Effector CD4-positive, alpha-beta T cell (primary cell): Measurements from ENCODE around the gene PLEKHM1.

Experiments used
- DNase-seq: peaks from one replicate; pipeline ENCODE4 v3.0.0-alpha.2; 2020

Gene PLEKHM1

DNA sequence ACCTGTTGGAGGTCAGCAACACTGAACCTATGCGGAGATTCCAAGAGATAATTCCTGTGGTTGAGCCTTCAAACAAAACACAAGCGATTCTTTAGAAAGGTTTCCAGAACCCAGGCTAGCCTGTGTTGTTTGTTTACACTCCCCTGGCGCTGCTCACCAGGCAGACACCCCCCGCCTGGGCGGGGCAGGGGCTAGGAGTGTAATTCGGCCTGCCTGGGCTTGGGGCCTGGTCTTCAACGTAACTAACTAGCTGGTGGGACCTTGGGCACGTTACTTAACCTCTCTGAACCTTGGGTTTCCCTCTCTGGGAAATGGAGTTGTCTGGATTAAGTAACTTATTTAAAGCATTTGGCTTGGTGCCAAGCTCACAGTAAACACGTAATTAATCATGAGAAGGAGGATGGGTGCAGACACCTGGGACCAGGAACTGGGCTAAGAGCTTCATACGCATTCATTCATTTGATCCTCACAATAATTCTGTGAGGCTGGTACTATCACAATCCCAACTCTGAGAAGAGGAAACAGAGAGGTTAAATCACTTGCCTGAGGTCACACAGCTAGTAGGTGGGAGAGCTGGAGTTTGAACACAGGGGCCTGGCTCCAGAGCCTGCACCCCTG is 50.3 kb downstream of the PLEKHM1 start:
- no peak for DNase-seq

DNA sequence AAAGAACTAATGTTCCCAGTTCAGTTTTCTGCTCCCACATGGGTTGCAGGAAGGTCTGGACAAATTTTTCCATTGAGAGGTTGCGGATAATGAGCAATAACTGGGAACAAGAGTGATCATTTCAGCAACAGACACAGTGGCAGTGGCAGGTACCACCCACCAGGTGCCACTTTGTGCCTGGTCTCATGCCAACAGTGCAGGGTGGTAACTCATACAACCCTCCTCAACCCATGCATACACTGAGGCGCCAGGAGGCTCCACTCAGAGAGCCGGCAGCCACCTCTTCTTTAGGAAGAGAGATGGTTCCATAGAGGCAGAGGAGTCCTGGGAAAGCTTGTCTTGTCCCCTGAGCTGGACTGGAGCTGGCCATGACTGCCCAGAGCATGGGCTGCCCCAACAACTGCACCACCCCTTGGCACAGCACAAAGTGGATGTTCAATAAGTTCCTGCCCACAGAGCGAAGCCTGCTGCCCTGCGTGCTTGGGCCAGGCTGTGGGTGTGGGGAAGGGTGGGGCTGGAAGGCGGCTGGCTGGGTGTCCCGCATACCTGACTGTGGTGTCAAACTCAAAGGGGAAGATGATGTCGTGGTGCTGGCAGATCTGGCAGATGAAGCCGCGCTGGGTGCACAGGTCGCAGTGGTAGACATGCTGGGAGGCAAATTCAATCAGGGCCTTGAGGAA is 51.5 kb downstream of the PLEKHM1 start:
- no peak for DNase-seq

DNA sequence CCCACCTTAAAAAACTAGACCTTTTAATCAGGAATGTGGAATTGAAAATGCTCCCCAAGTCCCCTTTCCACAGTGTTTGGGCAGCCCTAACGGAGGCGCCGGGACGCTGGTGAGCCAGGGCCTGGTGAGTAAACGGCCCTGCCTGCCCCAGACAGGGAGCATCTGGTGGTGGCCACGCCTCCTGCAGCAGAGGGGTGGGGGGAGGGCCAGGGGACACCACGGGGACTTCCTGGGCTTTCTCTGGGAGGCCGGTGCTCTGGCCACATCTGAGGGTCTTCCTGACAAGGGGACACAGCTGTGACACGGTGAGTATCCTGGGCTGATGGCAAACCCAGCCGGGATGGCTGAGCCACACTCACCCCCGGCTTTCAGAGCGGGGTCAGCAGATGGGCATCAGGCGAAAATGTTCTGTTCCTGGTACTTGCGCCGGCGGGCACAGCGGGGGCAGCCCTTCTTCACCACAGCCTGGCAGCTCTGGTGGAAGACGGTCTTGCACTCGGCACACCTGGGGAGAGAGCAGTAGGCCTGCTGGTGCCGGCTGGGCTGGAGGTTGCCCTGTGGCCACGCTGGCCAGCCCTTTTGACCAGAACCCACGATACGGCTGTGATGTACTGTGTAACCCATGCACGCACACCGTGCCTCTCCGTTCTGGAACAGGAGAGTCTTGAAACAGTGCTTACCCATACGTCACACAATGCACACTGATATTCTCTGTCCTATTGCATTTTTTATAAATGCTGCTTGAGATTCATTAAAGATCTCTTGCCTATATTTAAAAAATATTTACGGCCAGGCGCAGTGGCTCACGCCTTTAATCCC is 52.8 kb downstream of the PLEKHM1 start:
- no peak for DNase-seq

DNA sequence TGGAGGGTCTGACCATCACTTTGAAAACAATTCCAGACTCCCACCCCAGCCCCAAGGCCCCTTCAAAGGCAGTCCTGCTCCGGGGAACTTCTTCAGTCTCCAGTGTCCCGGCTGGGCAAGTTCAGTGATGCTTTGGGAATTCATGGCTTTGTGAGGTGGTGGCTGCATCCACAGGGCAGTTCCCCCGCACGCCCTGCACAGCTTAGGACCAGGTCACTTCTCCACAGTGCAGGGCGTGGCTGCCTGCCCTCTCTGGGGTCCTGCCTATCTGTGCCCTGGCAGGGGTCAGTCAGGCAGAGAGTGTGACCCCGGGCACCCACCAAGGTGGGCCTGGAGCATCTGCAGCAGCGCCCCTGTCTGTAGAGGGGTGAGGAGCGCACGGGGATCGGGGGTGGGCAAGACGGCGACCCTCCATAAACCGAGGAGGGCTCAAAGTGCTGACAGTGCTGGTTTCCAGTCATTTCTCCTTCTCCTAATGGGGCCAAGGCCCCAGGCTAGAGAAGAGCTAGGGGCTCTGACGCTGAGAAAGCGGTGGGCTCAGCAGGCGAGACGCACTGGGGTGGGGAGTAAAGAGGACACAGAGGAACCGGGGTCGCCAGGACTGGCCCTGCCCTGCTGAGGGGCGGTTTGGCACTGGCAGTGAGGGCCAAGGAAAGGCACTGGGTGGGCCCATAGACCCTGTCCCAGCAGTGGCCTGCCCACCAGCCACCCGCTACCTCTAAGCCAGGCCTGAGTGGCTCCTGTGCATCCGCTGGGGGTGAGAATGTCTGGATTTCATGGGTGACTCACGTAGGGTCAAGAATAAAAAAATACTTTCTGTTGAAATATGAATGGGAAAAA is 53.7 kb downstream of the PLEKHM1 start:
- DNase-seq = no peak

DNA sequence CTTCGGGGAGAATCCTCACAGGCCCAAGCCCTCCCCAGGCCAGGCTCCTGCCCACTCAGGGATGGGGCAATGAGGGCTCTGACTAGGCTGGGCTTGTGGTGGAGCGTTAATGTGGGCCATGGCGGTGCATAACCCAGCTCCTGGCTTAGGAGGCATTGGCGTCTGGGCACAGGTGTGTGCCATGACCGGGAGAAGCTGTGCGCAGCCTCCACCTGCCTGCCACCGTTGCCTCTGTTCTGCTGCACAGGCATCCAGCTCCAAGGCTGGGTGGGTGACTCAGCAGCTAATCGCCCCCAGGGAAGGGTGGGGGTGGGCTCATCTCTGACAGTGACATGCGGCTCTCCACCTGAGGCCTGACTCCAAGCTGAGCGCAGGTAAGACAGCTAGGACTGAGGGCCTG is 54.4 kb downstream of the PLEKHM1 start:
- no peak for DNase-seq

DNA sequence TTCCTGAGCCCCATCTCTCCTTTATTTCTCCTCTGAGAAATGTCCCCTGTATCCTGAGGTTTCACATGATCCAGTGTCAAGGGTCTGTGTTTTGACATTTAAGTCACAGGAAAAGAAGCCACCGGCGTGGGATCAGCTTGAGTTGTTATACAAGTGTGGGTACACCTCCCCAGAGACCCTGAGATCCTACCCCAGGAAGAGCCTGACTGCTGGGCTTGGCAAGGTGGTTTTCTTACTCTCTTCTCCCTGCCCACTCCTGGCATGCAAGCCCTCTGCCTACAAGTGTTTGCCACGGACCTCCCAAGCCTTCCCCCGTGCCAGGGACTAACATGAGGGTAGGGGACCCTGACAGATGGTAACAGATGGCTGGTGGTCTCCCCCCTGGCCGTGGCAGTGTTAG is 55.0 kb downstream of the PLEKHM1 start:
- DNase-seq = no peak

DNA sequence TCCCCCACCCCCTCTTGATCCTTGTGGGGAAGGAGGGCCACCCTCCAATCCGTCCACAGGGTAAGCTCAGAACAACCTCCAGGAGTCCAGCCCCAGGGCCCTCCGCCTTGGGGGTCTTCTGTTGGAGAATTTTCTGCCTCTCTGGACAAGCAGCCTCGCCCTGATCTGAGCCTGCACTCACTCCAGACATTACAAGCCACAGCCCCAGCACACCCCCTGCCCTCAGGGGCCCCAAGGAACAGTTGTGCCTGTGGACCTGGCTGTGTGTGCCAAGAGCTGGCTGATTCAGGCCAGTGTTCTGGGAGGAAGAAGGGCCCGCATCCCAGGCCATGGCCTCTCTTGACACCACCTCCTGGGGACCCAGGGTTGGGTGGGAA is 57.4 kb downstream of the PLEKHM1 start:
- no peak for DNase-seq

DNA sequence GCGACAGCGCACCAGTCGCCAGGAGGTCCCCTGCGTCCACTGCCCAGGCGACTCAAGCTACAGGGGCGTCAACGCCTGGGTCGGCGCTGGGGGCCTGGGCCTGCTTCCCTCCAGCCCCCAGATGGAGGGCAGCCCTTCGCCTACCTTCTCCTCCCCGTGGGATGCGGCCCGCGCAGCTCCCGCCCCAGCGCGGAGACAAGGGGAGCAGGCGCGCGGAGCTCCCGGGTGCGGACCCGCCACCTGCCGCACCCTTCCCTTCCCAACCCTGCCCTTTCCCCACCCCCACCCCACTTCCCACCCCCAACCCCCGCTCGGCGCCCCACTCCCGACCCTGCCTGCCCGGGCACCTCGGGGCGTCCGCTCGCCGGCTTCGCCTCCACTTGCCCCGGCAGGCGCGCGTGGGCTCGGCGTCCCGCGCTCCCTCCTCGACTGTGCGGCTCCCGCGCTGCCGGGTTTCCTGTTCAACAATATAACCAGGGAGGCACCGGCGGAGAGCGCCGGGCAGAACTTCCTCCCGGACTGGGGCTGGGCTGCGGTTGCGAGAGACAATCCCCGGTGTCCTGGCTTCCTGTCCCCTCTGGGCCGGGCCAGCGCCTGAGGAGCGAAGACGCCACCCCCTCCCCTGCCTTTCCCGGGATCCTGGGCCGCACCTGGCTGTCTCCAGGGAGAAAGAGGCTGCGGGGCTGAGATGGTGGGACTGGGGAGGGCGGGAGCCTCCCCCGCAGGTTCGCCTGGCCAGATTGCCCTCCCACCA is 57.9 kb downstream of the PLEKHM1 start, which contains the start of gene ARHGAP27:
Gene ARHGAP27 (minus strand): TSS at position 466 of the 754 bp plus-strand sequence. CDS start 2,591 bp downstream, outside the sequence.
- no peak for DNase-seq

DNA sequence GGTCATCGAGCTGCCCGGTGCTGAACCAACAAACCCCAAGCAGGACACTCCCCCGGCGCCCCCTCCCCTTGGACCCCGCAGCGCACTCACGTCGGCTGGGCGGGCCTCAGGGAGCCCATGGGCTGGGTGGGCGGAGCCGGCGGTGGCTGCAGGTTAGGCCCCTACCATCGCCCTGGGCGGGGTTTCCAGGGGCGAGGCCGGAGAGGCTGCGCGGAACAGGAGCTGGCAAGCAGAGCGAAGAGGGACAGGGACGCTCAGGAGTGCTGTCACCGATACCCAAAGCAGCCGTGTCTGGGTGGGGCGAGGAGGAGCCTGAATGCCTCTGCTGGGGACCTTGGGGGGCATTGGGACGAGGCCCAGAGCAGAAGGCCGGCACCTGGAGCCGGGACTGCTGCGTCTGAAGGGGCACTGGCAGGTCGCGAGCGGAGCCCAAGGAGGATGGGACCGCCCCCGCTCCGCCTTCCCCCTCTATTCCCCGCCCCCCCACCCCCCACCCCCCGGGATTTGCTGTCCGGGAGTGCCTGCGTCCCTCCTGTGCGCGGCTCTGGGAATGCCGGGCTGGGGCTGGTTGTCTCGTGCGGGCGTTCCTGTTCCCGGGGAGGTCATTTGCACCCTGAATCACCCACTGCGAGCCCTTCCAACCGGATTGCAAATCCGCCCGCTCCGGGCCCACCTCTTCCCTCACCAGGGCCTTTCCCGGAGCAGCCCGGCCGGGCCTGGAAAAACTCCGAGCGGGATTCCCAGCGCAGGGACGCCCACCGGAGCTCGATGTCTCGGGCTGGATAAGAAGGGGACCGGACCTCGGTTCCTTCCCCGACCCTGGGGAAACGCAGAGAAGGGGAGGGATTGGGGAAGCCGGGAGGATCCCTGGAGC is 58.8 kb downstream of the PLEKHM1 start:
- DNase-seq = peak; percentile 63

DNA sequence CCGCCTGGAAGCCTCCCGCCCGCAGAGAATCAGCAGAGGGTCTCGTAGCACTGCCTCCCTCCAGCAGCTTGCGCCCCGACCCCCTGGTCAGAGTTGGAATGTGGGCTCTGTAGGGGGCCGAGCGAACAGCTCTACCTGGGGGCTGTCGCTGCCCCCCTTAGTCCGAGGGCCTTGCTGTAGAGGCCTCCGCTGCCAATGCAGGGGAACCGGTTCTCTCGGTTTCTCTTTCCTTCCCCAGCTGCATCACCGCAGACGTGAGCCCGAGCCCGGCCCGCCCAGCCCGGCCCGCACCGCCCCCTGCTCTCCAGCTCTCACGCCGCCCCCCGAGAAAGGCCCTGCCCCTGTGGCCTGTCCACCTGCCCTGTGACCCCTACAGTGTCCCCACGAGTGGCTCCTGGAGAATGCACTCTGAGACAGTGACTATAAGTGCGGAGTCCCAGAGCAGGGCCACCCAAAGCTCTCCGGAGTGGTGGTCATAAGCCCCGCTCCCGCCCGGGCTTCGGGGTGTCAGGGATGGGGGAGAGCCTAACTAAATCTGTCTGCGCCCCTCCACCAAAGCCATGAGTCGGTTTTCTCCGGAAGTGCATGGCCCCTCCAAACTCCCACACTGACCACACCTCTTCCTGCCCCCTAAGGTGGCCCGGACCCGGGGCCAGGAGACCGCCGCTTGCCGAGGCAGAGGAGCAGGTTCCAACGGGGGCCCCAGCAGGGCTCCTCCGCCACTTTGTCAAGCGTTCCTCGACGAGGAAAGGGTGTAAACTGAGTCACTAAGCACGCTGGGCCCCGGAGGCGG is 59.6 kb downstream of the PLEKHM1 start:
- no peak for DNase-seq

DNA sequence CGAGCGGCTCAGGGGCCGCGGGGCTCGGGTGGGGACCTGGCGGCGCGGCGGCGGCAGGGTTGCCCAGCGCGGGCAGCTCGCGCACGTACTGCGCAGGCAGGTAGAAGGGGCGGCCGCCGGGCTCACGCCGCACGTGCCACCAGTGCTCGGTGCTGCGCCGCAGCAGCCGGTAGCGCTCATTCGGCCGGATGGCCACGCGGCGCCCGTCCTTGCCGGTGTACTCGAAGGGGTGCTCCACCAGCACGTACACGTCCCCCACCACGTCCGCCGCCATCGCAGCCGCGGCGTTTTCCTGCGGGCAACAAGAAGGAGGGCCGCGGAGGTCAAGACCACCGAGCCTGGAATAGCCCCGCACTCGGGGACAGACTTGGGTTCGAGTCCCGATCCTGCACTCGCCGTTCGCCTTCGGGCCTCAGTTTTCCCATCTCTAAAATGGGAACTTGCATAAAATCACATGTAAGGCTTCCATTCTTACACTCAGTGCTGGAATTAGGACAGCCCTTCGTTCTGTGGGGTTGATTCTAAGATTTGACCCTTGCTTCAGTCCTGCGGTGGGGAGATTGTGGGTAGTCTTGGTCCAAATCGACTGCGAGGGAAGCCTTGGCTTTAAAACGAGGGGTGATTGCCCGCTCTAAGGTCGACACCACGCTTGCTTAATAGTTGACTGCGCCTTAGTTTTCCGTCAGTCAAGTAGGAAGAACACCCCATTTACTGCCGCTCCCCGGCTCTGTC is 60.3 kb downstream of the PLEKHM1 start:
- DNase-seq = no peak

DNA sequence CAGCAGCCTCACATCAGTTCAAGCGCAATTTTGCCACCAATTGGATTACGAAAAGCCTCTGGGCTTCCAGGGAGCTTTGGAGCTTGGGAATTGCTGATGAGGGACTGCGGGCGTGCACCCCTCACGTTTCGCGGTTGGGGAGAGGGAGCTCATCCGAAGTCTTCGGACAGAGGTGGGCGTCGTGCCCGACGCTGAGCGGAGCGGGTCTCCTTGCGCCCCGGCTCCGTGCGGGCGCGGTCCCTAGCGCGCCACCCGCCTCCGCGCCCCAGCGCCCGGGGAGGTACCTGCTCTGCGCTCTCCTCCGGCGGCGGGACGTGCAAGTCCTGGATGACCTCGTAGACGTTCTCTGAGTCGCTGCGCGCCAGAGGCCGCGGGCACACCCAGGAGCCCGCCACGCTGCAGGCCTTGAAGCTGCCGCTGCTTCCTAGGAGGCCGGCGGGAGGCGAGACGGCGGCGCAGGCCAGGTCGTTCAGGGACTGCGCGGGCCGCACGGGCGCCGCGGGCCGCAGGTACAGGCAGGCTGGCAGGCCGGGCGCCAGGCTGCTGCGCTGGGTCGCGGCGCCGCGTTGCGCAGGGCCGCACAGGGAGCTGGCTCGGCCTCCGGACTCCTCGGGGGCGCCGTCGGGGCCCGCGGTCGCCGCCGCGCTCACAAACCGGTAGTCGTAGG is 61.0 kb downstream of the PLEKHM1 start:
- no peak for DNase-seq

DNA sequence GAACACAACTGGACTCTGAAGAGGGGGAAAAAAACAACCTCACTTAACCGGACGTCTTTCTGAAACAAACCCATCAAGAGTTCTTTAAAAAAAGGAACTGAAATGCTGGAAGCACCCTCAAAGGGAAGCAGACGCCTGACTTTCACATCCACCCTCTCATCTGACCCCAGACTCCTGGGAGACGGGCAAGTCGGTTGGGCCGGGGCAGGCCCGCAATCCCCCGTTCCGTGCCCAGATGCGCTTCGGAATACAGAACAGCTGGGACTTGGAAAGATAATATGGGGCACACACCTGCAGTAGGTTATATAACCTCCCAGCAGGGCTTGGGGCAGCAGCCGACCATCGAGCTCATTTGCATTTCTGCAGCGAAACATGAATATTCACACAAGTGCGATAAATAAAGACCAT is 61.6 kb downstream of the PLEKHM1 start:
- no peak for DNase-seq

DNA sequence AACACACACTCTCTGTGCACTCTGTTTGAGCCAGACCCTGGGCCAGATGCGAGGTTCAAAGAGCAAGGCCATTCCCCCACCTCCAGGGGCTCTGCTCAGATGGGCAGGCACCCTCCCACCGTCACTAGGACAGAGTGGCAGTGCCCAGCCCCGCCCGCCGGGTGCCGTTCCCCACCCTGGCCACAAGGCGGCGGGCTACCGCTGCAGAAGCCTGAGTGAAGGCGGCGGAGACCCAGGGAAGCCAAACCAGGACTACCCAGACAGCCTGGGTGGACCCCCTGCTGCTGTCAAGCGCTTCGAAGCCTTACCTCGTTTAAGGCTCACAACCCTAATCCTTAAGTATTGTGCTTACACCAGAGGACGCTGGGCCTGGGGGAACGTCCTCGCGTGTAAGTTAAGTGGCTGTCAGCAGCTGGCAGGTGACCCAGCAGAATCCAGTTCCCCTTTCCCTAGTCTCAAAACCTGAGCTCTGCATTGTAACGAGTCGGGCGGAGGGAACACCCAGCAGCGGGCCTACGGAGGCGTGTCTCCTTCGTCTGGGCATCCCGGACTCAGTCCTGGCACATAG is 62.4 kb downstream of the PLEKHM1 start:
- peak; percentile 70 for DNase-seq

DNA sequence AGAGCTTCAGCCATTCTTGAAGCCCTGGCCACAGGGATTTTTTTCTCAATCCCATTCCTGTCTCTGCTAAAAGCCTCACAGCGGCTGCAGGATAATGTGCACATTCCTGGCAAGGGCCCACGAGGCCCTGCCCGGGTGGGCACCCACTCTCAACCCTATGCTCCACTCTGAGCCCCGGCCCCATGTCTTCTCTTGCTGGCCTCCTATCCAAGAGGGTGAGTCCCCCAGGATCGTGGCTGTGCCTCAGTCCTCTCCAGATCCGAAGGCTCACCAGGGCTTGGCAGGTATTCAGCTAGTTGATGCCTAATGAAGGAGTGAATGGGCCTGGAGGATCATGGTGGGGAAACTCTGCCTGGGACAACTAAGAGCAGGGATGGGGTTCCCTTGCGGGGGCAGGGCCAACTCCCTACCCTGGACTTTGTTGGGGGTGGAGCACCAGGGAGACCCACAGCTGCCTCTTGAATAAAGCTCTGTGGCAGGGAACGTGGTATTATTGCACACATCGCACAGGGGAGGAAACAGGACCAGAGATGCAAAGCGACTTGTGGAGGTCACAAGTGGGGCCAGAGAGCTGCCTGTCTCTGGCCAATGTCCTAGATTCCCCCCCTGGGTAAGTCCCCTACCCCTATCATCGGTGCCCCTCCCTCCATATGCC is 63.2 kb downstream of the PLEKHM1 start:
- DNase-seq = no peak

DNA sequence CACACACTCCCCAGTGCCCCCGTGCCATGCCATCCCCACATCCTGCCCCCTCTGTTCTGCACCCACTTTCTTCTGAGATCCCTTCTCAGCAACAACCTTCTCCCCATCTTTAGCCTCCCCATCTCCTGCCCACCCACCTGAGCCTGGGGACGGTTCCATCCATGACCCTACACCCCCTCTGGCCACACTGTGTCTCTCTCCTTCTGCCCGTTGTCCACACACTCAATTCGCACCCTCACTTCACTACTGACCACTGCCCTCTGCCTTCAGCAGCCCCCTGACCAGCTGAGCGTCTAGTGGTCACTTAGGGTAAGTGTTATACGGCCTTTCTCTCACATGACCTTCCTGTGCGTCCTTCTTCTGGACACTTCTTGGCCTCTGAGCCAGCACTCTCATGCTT is 64.0 kb downstream of the PLEKHM1 start:
- DNase-seq = no peak

DNA sequence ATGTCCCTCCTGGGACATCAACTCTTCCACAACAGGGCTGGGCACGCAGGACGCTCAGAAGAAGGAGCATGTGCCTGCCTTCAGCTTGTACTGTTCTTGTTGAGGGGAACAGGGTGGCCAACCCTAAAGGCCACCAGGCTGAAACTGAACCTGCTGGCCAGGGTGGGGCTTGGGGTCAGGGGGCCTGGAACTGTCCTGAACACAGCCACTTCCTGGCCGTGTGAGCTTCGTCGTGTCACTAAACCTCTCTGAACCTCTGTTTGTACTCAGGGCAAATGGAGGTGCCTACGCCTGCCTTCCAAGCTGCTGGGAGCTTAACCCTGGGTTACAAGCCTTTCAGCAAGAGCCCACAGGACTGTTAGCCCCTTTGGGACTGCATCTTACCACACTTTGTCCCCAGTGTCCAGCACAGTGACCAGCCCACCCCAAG is 64.5 kb downstream of the PLEKHM1 start:
- DNase-seq = no peak
